ENCODE results near the gene CFLAR.

Gene CFLAR

DNA sequence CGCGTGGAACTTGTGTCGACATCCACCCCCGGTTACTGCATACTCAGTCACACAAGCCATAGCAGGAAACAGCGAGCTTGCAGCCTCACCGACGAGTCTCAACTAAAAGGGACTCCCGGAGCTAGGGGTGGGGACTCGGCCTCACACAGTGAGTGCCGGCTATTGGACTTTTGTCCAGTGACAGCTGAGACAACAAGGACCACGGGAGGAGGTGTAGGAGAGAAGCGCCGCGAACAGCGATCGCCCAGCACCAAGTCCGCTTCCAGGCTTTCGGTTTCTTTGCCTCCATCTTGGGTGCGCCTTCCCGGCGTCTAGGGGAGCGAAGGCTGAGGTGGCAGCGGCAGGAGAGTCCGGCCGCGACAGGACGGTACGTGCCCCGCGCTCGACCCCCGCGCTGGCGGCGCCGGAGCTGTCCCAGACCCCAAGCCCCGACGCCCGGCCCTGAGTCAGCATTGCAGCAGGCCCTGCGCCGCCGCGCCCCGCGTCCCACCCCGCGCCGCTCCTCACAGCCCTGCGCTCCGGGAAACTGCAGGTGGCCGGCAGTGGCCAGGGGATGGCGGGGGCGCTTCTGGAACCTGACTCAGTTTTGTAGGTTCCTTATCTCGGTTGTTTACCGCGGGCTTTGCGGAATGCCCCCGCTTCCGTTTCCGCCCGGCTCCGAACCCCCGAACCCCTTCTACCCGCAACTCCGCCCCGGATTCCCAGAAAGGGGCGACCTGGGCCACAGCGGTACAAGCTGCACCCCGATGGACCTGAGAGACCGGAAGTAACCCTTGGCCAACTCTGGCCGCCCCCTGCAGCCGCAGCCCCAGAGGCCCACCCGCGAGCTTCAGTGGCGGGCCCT is at the start of gene CFLAR:
TSS of gene CFLAR (plus strand) at position 50 of the 844 bp plus-strand sequence. CDS start 13,702 bp downstream, outside the sequence.
- Histone ChIP-seq H3K4me2 (peak within 1 kb of the TSS; percentile 87), H3K27me3 (no peaks in the 10 kb centered on the region), H3K36me3 (no peaks in the 10 kb centered on the region), H4K20me1 (peaks cover 20% of the 10 kb centered on the region; the same call in 1 of the 2 replicates), H3K9ac (peak within 1 kb of the TSS; percentile 97), H3K4me3 (peak within 1 kb of the TSS; percentile 80), H3K4me1 (peaks cover 30% of the 10 kb centered on the region), H3K9me3 (no peaks in the 10 kb centered on the region), H3K27ac (peak within 1 kb of the TSS; percentile 99)
- no peak for TF ChIP-seq Cebpa-rat (IDR thresholded peaks at IDR 0.05)

DNA sequence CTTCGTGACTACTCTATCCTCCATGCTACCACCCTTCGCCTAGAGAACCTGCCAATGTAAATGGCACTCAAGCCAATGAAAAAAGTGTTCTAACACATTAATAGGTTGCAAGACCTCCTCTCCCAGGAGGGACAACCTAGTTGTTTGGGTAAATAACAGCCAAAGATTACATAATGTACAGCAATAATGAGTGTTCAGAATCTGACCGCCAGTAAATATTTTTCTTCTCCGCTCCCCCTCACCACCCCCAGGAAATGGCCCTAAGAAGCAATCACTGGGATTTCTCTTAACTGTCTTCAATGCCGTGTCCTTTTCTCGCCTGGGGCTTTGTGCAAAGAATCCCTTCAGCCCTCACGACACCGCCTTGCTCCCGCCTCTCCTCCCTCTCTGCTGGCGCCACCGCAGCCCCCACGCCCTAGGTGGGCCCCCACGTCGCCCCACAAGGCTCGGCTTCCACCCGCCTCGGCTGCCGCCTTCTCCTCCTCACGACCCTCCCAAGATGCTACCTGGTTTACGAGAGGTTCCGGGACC is 45.0 kb upstream of the CFLAR start:
- Histone ChIP-seq H3K36me3 (peaks cover 4% of the 10 kb centered on the region; the same call in 1 of the 2 replicates), H3K27ac (peak overlapping the region; percentile 93), H3K9ac (peak overlapping the region; percentile 92), H3K4me1 (peaks cover 47% of the 10 kb centered on the region), H3K9me3 (no peaks in the 10 kb centered on the region), H3K4me2 (peak overlapping the region; percentile 95), H4K20me1 (peaks cover 25% of the 10 kb centered on the region; the same call in 1 of the 2 replicates), H3K27me3 (no peaks in the 10 kb centered on the region), H3K4me3 (peak overlapping the region; percentile 84)
- TF ChIP-seq Cebpa-rat (IDR thresholded peaks at IDR 0.05), result no peak

- TF ChIP-seq Cebpa-rat (IDR thresholded peaks at IDR 0.05), result no peak
- Histone ChIP-seq H4K20me1 (peaks cover 19% of the 10 kb centered on the region; the same call in 1 of the 2 replicates), H3K27me3 (no peaks in the 10 kb centered on the region), H3K4me2 (peak within 1 kb of the TSS; percentile 95), H3K4me3 (peak within 1 kb of the TSS; percentile 84), H3K9ac (peak within 1 kb of the TSS; percentile 92), H3K9me3 (no peaks in the 10 kb centered on the region), H3K4me1 (peaks cover 47% of the 10 kb centered on the region), H3K36me3 (peaks cover 4% of the 10 kb centered on the region; the same call in 1 of the 2 replicates), H3K27ac (peak within 1 kb of the TSS; percentile 93)
Measured at GRCh38 chr2:201071479-201072200, 44.3 kb upstream of the CFLAR start, which contains the start of the genes HYCC2 and NDUFB3. Gene HYCC2 (minus strand): TSS chr2:201071671. CDS start chr2:201024009, 47,662 bp downstream. Gene NDUFB3 (plus strand): TSS chr2:201072001. CDS start chr2:201078883, 6,882 bp downstream.

- no peak for TF ChIP-seq Cebpa-rat (IDR thresholded peaks at IDR 0.05)
- peak overlapping the region; percentile 92 for H3K9ac ChIP-seq
- peaks cover 47% of the 10 kb centered on the region for H3K4me1 ChIP-seq
- no peaks in the 10 kb centered on the region for H3K27me3 ChIP-seq
- H3K4me2 ChIP-seq, result peak overlapping the region; percentile 86
- no peaks in the 10 kb centered on the region for H3K9me3 ChIP-seq
- peak overlapping the region; percentile 84 for H3K4me3 ChIP-seq
- peak overlapping the region; percentile 93 for H3K27ac ChIP-seq
- peaks cover 16% of the 10 kb centered on the region; the same call in 1 of the 2 replicates for H4K20me1 ChIP-seq
- peaks cover 4% of the 10 kb centered on the region; the same call in 1 of the 2 replicates for H3K36me3 ChIP-seq
Measured at GRCh38 chr2:201072201-201072530, 43.8 kb upstream of the CFLAR start.

DNA sequence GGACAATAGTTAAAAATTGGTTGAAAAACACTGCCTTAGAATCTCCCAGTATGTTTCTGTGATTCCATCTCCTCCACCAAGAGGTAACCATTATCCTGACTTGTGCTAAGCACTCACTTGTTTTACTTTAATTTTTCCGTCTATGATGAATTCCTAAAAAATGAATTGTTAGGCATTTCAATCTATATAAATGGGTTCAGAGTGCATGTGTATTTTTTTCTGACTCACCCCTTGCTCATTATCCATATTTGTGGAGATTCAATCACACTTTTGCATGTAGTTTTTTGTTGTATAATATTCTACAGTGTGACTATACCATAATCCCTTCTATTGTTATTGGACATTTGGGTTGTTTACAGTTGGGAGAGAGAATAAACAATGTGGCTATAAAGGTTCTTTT is 42.9 kb upstream of the CFLAR start:
- H4K20me1 ChIP-seq, result peaks cover 16% of the 10 kb centered on the region; the same call in 1 of the 2 replicates
- no peak for TF ChIP-seq Cebpa-rat (IDR thresholded peaks at IDR 0.05)
- H3K4me1 ChIP-seq, result peaks cover 43% of the 10 kb centered on the region
- peak overlapping the region; percentile 84 for H3K4me3 ChIP-seq
- peak overlapping the region; percentile 86 for H3K4me2 ChIP-seq
- no peak overlapping the region for H3K27ac ChIP-seq
- H3K9ac ChIP-seq, result no peak overlapping the region
- H3K9me3 ChIP-seq, result no peaks in the 10 kb centered on the region
- peaks cover 4% of the 10 kb centered on the region; the same call in 1 of the 2 replicates for H3K36me3 ChIP-seq
- H3K27me3 ChIP-seq, result no peaks in the 10 kb centered on the region

GRCh38 chr2:201074996-201075395 is 41.0 kb upstream of the CFLAR start:
- Histone ChIP-seq H4K20me1 (peaks cover 21% of the 10 kb centered on the region), H3K4me1 (peaks cover 25% of the 10 kb centered on the region), H3K4me2 (no peak overlapping the region), H3K4me3 (no peak overlapping the region), H3K27ac (no peak overlapping the region), H3K27me3 (no peaks in the 10 kb centered on the region), H3K36me3 (peaks cover 15% of the 10 kb centered on the region), H3K9ac (no peak overlapping the region), H3K9me3 (no peaks in the 10 kb centered on the region)
- TF ChIP-seq Cebpa-rat (IDR thresholded peaks at IDR 0.05), result no peak

- Histone ChIP-seq H3K4me3 (no peak overlapping the region), H3K4me2 (no peak overlapping the region), H4K20me1 (no peaks in the 10 kb centered on the region; the same call in 1 of the 2 replicates), H3K27ac (no peak overlapping the region), H3K36me3 (peaks cover 95% of the 10 kb centered on the region), H3K4me1 (no peaks in the 10 kb centered on the region), H3K9me3 (no peaks in the 10 kb centered on the region), H3K27me3 (no peaks in the 10 kb centered on the region), H3K9ac (no peak overlapping the region)
- no peak for TF ChIP-seq Cebpa-rat (IDR thresholded peaks at IDR 0.05)
Measured at GRCh38 chr2:201084863-201085262, 31.1 kb upstream of the CFLAR start.

GRCh38 chr2:201090574-201090973 is 25.4 kb upstream of the CFLAR start:
- peaks cover 54% of the 10 kb centered on the region for H3K36me3 ChIP-seq
- no peaks in the 10 kb centered on the region for H4K20me1 ChIP-seq
- no peaks in the 10 kb centered on the region for H3K9me3 ChIP-seq
- no peak overlapping the region for H3K4me2 ChIP-seq
- no peaks in the 10 kb centered on the region for H3K4me1 ChIP-seq
- H3K9ac ChIP-seq, result no peak overlapping the region
- H3K27me3 ChIP-seq, result no peaks in the 10 kb centered on the region
- H3K4me3 ChIP-seq, result no peak overlapping the region
- H3K27ac ChIP-seq, result no peak overlapping the region
- TF ChIP-seq Cebpa-rat (IDR thresholded peaks at IDR 0.05), result no peak

DNA sequence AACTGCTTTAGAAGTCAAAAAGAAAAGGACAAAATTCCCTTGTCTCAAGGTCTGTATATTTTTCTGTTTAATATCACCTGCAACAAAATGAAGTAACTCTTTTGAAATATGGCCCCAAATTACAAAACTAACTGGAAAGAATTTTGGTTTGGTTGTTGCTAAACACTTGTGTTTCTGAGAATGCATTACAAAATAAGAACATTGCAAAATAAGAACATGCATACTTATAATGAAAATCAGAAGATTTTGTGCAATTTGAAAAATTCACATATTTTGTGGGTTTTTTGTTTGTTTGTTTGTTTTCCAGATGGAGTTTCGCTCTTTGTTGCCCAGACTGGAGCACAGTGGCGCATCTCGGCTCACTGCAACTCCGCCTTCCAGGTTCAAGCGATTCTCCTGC is 22.4 kb upstream of the CFLAR start:
- Histone ChIP-seq H3K4me3 (no peak overlapping the region), H3K36me3 (peaks cover 24% of the 10 kb centered on the region), H4K20me1 (no peaks in the 10 kb centered on the region), H3K27ac (no peak overlapping the region), H3K4me2 (no peak overlapping the region), H3K4me1 (no peaks in the 10 kb centered on the region), H3K27me3 (no peaks in the 10 kb centered on the region), H3K9ac (no peak overlapping the region), H3K9me3 (no peaks in the 10 kb centered on the region)
- TF ChIP-seq Cebpa-rat (IDR thresholded peaks at IDR 0.05), result no peak

All from BLaER1 (cell line).